ENCODE data around the gene RGS3.
"Not testable (repeated sequence)": the region's sequence is repeated elsewhere in the genome, so short reads cannot be mapped to it uniquely, and the experiment has no call there.

Gene RGS3

DNA sequence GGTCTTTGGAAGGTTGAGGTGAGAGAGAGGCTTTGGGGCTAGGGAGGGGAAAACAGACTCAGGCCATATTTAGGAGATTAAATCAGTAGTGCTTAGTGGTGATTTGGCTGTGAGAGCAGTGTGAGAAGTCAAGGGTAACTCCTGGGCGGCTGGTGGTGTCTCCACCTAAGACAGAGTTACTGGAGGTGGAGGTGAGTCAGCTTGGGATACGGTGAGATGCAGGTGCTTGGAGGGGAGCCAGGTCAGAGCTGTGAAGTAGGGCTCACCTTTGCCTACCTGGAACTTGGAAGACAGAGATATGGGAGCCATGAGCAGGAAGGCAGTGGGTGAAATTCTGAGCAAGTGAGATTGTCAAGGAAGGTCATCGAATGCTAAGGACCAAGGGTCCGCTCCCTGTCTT lies 24.5 kb downstream of the RGS3 start:
- DNase-seq (ENCODE audit: low read depth in 4 of 4, low spot score in 1 of 4), result no peak

DNA sequence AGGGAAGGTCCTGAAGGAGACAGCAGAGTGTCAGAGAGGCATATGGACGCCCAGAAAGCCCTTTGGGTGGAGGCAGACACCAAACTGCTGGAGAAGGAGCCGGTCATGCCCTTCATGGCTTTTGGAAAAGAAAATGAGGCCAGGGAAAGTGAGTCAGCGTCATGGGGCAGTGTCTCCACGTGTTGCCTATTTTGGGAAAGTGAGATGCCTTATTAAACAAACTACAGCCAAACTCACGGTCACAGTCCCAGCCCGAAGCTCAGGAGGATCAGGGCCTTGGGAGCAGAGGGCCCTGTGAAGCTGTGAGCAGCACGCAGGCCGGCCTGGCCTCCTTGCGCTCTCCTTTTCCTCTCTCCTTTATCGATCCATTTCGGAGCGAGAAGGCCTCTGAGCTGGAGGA lies 25.0 kb downstream of the RGS3 start:
- DNase-seq (ENCODE audit: low read depth in 4 of 4, low spot score in 1 of 4), result no peak

DNA sequence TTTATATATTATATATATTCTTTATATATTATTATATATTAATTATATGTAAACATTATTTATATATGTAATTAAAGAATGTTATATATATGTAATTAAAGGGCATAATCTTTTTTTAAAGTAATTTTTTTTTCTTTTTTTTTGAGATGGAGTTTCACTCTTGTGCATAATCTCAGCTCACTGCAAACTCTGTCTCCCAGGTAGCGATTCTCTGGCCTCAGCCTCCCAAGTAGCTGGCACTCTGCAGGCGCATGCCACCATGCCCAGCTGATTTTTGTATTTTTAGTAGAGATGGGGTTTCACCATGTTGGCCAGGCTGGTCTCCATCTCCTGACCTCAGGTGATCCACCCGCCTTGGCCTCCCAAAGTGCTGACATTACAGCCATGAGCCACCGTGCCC lies 27.6 kb downstream of the RGS3 start:
- DNase-seq (ENCODE audit: low read depth in 4 of 4, low spot score in 1 of 4), result not testable (repeated sequence)

DNA sequence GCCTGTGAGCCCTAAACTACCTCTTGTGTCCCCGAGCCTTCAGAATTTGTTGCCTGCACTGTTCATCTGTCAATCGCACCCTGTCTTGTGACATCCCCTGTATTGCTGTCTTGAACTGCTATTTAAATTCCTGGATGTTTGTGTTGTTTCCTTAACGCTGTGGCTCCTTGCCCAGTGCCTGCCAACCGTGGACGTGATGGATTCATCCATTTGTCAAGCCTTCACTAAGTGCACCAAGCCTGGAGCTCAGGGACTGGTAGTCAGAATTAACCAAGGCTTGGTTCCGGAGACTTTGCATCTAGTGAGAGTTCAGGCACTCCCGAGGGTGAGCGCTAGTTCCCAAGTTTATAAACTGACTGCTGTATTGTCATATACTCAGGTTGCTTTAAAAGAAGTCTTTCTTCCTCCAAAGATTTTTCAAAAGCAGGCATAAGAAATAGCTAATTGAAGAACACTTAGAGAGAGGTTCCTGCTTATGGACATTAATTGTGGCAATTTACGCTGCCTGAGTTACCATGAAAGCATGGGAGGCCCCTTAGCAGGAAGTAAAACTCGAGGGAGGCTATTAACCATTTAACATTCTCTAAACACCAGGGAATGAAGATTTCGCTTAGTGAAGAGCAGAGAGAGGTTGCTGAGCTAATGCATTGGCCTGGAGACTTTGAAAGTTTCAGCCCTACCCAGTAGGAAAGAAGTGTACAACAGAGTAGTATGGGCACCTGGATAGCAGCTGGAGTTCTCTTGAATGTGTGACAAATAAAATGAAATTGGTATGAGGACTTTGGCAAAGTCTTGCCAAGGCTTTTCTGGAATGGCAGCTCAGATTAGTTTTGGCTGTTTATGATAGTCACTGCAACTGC lies 29.0 kb downstream of the RGS3 start:
- DNase-seq (ENCODE audit: low read depth in 4 of 4, low spot score in 1 of 4), result no peak

DNA sequence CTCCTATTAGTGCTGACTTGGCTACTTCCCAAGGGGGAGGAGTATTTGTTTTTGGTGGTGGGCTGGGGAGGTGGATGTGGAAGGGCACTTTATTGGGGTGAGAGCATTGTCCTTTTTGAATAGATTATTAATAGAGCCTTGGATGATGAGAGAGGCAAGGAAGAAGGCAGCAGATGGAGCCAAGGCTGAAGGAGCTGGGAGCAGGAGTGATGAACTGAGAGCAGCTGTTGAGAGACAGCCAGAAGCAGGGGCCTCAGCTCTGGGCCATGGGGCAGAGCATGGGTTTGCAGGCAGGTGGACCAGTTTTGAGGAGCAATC lies 29.6 kb downstream of the RGS3 start:
- no peak for DNase-seq (ENCODE audit: low read depth in 4 of 4, low spot score in 1 of 4)

DNA sequence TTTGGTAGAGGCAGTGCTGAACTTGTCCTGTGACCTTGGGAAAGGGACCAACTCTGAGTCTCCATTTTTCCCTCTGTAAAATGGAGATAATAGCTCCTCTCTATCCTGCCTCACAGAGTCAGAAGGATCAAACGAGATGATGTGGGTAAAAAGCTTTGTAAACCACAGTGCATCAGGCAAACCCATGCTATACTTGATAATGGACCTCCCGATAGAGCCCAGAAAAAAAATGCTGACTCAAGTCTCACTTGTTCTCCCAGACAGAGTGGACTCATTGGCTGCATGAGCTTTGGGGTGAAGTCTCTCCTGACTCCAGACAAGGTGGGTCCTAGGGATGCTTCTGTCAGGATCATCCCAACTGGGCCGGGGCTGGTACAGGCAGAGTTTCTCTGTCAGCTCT lies 32.0 kb downstream of the RGS3 start:
- no peak for DNase-seq (ENCODE audit: low read depth in 4 of 4, low spot score in 1 of 4)

DNA sequence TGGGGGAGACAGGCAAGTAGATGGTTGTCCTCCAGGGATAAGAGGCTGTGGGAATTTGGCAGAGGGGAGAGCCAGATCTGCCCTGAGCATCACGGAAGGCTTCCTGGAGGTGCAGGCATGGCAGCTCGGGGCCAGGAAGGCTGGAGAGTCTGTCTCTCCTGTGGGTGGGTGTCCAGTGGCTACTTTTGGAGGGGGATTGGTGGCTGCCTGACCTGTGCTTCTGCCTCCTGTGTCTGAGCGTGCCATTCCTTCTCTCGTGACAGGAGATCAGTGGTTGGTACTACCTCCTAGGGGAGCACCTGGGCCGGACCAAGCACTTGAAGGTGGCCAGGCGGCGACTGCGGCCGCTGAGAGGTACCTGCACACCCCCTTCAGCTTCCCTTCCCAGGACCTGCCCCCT lies 33.5 kb downstream of the RGS3 start:
- DNase-seq (ENCODE audit: low read depth in 4 of 4, low spot score in 1 of 4), result no peak

DNA sequence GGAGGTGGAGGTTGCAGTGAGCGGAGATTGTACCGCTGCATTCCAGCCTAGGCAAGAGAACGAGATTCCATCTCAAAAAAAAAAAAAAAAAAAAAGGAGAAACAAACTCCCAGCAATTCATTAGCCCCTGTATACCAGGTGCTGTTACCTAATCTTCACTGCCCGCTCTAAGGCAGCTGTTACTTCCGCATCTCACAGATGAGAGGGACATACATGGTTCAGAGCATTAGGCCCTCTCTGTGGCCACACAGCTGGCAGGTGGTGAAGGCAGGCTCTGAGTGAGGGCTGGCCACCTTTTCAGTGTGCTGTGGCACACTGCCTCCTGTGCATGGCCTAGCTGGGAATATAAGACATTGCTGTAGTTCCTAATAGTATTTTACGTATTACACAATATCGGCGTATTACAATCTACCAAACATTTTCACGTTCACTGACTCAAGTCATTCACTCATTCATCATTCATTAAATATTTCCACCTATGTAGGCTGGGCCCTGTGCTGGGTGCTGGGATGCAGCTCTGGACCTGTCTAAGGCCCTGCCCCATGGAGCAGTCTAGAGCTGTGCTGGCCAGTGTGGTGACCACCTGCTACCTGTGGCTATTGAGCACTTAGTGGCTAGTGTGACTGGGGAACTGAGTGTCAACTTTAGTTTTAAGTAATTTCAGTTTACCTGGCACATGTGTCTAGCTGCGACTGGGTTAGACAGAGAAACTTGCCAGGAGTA lies 35.8 kb downstream of the RGS3 start:
- DNase-seq (ENCODE audit: low read depth in 4 of 4, low spot score in 1 of 4), result no peak

DNA sequence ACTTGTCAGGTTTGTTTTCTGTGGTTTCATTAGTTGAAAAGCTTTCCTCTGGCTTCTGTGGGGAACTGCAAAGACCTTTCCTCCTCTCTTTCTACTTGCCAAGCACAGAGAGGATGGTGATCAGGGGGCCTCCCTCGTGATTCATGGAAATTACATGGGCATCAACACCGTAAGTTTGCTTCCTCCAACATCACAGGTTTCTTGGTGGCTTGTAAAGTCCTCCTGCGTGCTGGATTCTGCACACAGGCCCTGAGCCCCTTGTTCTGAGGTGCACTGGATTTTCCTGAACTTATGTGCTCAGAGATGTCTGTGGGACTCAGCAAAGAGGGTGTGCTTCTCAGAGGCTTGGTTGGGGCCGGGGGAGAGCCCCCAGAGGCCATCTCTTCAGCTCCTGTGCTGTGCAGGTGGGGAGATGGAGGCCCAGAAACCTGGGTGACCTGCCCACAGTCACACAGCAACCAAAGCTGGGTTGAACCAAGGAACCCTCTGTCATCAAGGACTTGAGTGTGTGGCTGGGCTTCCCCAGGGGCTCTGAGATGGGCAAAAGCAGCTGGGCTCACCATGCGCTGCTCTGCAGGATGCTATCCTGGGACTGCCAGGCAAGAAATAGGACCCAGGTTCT lies 36.5 kb downstream of the RGS3 start:
- DNase-seq (ENCODE audit: low read depth in 4 of 4, low spot score in 1 of 4), result no peak

DNA sequence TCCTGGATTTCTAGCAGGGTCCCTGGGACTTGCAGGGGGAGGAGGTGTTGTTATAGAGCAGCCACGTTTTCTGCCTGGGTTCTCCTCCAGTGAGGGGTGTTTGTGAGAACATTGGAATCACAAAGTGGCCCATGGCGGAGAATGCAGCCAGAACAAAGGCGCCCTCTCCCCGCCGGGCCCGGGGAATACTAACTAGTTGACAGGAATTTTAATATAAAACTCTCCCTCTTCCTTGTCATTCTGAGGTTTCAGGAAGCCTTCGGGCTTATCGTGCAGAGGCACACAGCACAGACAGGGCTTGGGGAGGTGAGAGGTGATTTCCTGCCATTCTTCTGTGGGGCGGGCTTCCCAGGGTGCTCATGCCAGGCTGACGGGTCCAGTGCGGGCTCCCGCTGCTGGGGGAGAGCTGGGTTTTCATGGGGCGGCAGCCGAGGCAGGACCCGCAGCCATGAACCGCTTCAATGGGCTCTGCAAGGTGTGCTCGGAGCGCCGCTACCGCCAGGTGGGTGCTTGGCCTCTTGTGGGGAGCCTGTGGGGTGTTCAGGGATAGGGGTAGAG lies 37.7 kb downstream of the RGS3 start:
- DNase-seq (ENCODE audit: low read depth in 4 of 4, low spot score in 1 of 4), result no peak

DNA sequence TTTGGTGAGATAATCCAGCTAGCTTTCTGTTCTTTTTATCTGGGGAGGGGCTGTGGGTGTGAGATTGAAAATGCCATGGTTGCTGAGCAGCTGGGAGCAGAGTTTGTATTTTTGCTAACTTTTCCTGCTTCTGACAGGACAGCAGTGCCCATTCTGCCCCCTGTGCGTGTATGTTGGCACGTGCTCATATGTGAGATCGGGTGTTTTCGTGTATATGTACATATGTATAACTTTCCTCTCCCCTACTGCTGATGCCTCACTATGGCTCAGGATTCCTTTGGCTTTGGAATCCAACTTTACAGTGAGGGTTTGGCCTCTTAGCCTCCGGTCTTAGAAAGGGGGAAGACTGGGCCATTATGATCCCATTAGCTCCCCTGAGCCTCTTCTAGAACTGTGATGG lies 38.3 kb downstream of the RGS3 start:
- DNase-seq (ENCODE audit: low read depth in 4 of 4, low spot score in 1 of 4), result no peak

DNA sequence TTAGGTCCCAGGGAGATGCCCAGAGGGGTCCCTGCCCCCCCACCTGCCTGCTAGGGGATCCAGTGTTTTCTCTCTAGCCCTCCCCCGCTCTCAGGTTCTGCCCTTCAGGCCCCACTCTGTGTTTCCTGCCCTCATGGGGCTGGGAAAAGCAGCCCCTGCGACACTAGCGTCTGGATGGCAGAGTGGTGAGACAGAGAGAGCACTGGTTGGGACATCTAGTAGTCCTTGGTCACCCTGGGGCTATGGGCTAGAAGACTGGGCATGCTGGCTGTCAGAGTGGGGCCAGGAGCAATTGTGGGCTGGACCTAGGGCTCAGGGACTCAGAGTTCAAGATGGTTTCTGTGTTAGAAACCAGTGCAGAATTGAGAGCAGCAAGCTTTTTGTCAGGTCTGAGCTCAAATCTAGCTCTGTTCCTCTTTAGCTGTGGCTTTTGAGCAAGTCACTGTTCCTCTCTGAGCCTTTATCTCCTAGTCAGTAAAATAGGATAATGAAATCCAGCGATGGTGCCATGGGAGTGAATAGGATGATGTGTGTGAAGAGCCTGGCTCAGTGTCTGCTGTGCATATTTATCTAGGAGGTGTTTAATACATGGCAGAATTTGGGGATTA lies 39.0 kb downstream of the RGS3 start:
- DNase-seq (ENCODE audit: low read depth in 4 of 4, low spot score in 1 of 4), result no peak

DNA sequence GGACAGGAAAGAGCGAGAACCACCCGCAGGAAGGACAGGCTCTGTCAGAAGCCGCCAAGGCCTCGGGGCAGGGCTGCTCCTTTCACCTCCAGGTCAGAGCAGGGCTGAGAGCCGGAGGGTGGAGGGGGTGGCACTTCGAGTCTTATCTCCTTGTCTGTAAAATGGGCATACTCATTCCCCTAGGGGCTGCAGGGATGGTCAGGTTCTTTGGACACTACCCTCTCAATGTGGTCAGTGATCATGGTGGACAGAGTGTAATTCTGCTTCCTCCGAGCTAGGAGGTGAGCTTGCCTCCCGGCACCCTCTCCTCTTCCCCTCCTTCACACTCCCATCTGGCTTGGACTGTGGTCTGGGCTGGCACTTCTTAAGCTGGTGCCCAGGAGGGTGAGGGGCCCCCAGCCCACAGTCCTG lies 39.6 kb downstream of the RGS3 start:
- DNase-seq (ENCODE audit: low read depth in 4 of 4, low spot score in 1 of 4), result no peak

DNA sequence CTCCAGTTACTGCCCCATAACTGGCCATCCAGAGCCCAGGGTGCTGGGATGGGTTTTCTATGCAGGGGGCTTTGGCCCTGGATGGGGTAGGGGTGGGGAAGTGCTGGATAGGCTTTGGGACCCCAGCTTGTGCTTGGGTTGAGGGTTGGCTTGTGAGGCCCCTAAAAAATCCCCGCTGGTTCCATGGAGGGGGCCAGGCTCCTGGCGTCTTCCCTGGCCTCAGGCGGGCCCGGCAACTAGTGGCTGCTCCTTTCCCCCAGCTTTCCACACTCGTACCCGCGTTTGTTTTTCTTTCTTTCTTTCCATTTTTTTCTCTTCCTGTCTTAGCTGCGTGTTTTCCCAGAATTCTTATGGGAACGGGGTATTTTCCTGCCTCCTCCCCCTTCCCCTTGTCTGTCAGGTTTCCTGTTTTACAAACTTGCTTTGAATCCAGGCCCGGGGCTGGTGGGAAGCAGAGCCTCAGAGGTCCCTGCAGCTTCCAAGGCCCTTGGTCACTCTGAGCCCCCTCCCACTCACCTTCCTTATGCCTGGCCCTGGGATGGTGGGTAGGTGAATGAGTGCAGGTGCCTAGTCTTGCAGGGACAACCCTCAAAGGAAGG lies 40.2 kb downstream of the RGS3 start:
- DNase-seq (ENCODE audit: low read depth in 4 of 4, low spot score in 1 of 4), result no peak

DNA sequence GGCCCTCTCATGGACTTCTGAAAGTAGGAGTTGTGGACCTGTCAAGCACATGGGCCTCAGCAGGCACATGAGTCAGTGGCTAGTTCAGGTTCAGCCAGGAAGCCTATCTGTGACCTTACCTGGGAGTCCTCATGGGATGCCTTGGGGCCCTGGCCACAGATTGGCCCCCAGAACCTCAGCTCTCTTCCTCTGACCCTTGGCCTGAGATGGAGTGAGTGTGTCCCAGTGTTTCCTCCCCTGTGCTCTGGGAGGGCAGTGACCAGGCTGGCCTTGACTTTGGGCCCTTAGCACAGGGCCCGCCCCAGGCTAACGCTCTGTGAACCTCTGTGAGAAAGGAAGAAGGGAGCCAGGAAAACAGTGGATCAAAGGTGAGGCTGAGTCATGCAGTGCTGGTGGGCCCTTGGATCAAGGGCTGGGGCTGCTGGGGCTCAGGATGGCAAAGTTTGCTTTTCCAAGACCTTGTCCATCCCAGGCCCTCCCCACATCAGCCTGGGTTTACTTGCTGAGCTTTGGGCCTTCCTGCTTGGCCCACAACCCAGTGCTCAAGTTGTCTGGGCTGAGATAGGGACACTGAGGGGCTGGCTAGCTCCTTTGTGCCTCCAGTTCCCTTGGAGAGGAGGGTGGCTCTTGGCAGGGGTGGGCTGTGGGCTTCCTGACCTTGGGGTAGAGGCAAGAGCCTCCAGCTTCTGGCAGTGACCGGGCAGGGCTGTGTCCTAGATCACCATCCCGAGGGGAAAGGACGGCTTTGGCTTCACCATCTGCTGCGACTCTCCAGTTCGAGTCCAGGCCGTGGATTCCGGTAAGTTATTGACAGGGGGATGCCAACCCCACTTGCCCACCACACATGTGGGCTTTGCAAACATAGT lies 41.4 kb downstream of the RGS3 start:
- DNase-seq (ENCODE audit: low read depth in 4 of 4, low spot score in 1 of 4), result no peak

DNA sequence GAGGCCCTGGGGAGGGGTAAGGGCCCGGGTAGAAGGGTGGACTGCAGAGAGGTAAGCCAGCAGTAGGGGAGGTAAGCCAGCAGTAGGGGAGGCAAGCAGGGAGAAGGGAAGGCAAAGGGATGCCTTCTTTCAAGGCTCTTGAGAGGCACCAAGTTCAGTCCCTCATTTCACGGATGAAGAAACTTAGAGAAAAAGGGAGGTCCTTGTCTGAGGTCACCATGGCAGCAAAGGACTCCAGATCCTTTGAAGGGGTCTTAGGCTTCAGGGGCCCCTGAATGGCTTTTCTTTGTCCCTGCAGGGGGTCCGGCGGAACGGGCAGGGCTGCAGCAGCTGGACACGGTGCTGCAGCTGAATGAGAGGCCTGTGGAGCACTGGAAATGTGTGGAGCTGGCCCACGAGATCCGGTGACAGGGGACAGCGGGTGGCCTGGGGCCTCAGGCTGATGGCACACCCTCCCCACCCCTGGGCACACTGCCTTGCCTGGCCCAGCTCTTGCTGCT lies 42.6 kb downstream of the RGS3 start:
- no peak for DNase-seq (ENCODE audit: low read depth in 4 of 4, low spot score in 1 of 4)

DNA sequence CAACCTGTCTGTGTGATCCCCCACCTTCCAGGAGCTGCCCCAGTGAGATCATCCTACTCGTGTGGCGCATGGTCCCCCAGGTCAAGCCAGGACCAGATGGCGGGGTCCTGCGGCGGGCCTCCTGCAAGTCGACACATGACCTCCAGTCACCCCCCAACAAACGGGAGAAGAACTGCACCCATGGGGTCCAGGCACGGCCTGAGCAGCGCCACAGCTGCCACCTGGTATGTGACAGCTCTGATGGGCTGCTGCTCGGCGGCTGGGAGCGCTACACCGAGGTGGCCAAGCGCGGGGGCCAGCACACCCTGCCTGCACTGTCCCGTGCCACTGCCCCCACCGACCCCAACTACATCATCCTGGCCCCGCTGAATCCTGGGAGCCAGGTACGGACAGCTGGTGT lies 43.7 kb downstream of the RGS3 start:
- DNase-seq (ENCODE audit: low read depth in 4 of 4, low spot score in 1 of 4), result no peak

DNA sequence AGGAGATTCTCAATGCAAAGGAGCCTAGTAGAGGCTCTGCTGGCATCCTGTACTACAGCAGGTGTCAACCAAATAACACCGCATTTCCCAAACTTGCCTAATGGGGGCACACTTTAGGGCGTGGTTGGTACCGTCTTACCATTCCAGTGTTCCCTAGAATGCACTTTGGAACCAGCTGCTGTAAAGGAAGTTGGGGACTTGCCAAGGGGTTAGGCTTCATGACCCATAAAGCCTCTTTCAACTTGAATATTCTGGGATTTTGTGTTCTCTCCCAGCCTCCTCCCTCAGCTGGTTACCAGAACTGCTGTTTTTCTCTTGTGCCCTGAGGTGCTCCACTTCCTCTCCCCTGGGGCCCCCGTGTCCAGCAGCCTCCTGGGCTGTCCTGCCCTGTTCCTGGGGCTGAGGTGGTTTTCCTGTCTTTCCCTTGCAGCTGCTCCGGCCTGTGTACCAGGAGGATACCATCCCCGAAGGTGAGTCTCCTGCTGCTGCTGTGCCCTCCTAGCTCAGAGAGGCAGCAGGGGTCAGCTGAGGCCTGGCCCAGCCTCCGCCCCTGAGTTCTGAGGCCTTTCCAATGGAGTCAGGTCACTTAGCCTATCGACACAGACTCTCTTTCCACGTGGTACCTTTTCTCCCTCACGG lies 44.7 kb downstream of the RGS3 start:
- DNase-seq (ENCODE audit: low read depth in 4 of 4, low spot score in 1 of 4), result no peak

DNA sequence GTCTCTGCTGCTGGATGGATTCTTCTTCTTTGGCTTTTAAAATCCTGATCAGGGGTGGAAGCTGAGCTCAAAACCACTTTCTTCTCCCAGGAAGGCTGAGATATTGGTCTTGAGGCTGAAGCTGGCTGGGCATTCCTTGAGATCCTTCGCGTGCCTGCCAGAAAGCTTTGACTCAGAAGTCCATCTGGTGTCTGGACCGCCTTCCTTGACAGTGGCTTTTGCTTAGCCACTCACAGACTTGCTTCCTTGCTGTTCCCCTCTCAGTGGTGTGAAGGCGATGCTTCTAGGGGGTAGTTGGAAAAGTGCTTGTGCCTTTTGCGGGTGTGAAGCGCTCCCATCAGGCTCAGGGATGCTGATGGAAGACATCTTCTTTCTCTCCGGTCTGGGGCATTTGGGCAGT lies 45.9 kb downstream of the RGS3 start:
- DNase-seq (ENCODE audit: low read depth in 4 of 4, low spot score in 1 of 4), result no peak

All from stimulated activated CD4-positive, alpha-beta T cell treated with anti-CD3 and anti-CD28 coated beads, Interleukin-1b, Interleukin-23, amount 100 ng/mL, for 24 hours (primary cell).